Fibroblast of lung (primary cell): ENCODE data around the gene ICA1L. TPM values are rescaled to one million over a fixed set of nuclear protein-coding genes. Genes with fewer than 3 reads are reported as not detected.
"Not testable (repeated sequence)": the region's sequence is repeated elsewhere in the genome, so short reads cannot be mapped to it uniquely, and the experiment has no call there.

ENCODE experiments used
- DNase-seq, 2 donors: peaks; one replicate each; pipeline versions ENCODE4 v3.0.0 to v3.0.0-alpha.2; 2010; ENCODE audit warnings: low read depth in 2 of 2
- H2AFZ ChIP-seq: 2 replicates; pipeline ENCODE4 v1.5.1; 2012; ENCODE audit warnings: low read length, control low read depth, inconsistent platforms
- H3K27ac ChIP-seq: 2 replicates; pipeline ENCODE4 v1.5.1; 2011; ENCODE audit warnings: low read length, control low read depth; ENCODE audit not compliant: insufficient read depth
- H3K27me3 ChIP-seq: 2 replicates; pipeline ENCODE4 v1.5.1; 2011; ENCODE audit warnings: mild to moderate bottlenecking, low read length; ENCODE audit not compliant: control insufficient read depth, insufficient read depth
- H3K36me3 ChIP-seq: 2 replicates; pipeline ENCODE4 v1.5.1; 2011; ENCODE audit warnings: low read length; ENCODE audit not compliant: control insufficient read depth, insufficient read depth
- H3K4me1 ChIP-seq: 2 replicates; pipeline ENCODE4 v1.5.1; 2011; ENCODE audit warnings: low read length; ENCODE audit not compliant: control insufficient read depth, insufficient read depth; ENCODE audit errors: extremely low read depth
- H3K4me2 ChIP-seq: 2 replicates; pipeline ENCODE4 v1.5.1; 2011; ENCODE audit warnings: low read length, control low read depth; ENCODE audit not compliant: insufficient read depth; ENCODE audit errors: extremely low read depth
- H3K4me3 ChIP-seq, 4 experiments: fragments of 200-600 bp in 1 of 4; sonication (generic) in 1 of 4; replicated peaks in 1 of 4; 2 replicates each; pipeline ENCODE4 v1.5.1; 2011 to 2016; ENCODE audit warnings: low read length in 4 of 4, low read depth in 3 of 4, mild to moderate bottlenecking in 3 of 4, control low read depth in 2 of 4, inconsistent platforms in 1 of 4, mixed read lengths in 1 of 4; ENCODE audit not compliant: insufficient read depth in 1 of 4; ENCODE audit errors: control extremely low read depth in 1 of 4
- H3K79me2 ChIP-seq: 2 replicates; pipeline ENCODE4 v1.5.1; 2012; ENCODE audit warnings: mild to moderate bottlenecking, low read length, inconsistent platforms; ENCODE audit not compliant: control insufficient read depth, insufficient read depth
- H3K9ac ChIP-seq: 2 replicates; pipeline ENCODE4 v1.5.1; 2011; ENCODE audit warnings: mild to moderate bottlenecking, low read length, control low read depth; ENCODE audit not compliant: insufficient read depth
- H3K9me3 ChIP-seq: 2 replicates; pipeline ENCODE4 v1.5.1; 2012; ENCODE audit warnings: low read depth, low read length; ENCODE audit not compliant: control insufficient read depth, insufficient read depth
- H4K20me1 ChIP-seq: 2 replicates; pipeline ENCODE4 v1.5.1; 2011; ENCODE audit warnings: low read length; ENCODE audit not compliant: control insufficient read depth, insufficient read depth; ENCODE audit errors: extremely low read depth
- EZH2 ChIP-seq: IDR thresholded peaks from 2 replicates; pipeline ENCODE4 v1.5.1; 2012; ENCODE audit warnings: low read length, control low read depth, mild to moderate bottlenecking; ENCODE audit errors: missing control alignments
- polyA plus RNA-seq, 2 donors: library from polyadenylated mRNA; depleted of rRNA in 1 of 2; stranded (reverse) in 1 of 2; unstranded in 1 of 2; fragments of >200 nt; gene quantifications; 2 replicates each; pipeline ENCODE4 v1.2.1, GENCODE V29; 2011 to 2012; ENCODE audit warnings: missing spikeins in 1 of 2
- total RNA-seq: library from RNA; depleted of rRNA; stranded (reverse); fragments of >200 nt; gene quantifications from 2 replicates; pipeline ENCODE4 v1.2.1, GENCODE V29; 2014
- TF ChIP-seq, protein P1 (sequence below), 2 donors: IDR thresholded peaks in 1 of 2; conservative IDR thresholded peaks in 1 of 2; 1 replicate in 1 of 2; 2 replicates in 1 of 2; pipeline ENCODE4 v1.5.1; 2011 to 2012; ENCODE audit warnings: low read length in 2 of 2, control low read depth in 1 of 2, inconsistent platforms in 1 of 2, low read depth in 1 of 2, mild to moderate bottlenecking in 1 of 2

ICA1L gene
- total and polyA plus RNA-seq, 2 donors (not counting 1 experiment from before 2014, with no cell fraction given) = 3.1 to 4.6 TPM

DNA sequence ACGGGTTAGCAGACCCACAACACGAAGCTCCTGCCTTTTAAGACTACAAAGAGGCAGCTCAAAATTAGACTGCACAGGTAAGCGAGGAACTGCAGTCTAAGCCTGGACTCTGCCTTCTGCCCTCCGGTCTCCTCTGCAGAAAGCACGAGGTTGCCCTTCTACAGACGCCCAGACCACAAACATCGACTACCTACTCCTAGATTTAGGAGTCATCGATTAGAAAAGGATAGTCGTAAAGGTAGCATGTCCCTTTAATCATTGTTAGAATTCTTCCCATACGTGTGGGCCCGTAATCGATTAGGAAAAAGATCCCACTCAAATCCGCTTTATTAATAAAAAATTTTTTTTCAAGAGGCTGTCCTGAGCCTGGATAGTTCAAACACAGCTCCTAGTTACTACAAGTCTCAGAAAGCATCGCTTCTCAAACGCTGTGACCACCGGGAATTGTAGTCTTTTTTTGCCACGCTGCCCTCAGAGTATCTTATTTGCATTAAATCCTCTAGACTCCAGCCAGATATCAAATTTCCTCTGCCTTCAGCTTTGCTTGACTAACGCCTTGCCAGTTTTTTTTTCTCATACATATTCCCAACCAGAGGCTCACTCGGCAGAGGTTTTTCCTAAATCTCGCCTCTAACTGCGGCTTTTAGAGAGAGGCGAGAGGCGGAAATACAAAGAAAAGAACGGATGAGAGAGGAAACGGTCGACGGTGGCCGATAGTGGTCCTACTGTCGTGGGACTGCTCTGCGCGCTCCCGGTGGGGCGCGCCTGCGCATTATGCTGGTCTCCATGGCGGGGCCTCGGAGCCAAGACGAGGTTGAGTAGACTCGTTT is 40.2 kb upstream of the ICA1L start, which contains the start of the genes CARF and WDR12:
Gene CARF (plus strand): TSS at position 764 of the 830 bp plus-strand sequence. CDS start 29,628 bp downstream, outside the sequence.
Gene WDR12 (minus strand): TSS at position 162 of the 830 bp plus-strand sequence. CDS start 197 bp downstream, outside the sequence.
- peak; percentile 95 to 96 for DNase-seq
- no peaks in the 10 kb centered on the region for H4K20me1 ChIP-seq
- H3K36me3 ChIP-seq = no peaks in the 10 kb centered on the region
- peak within 1 kb of the TSS; percentile 68 for H3K9ac ChIP-seq
- H3K4me2 ChIP-seq = peak within 1 kb of the TSS; percentile 91
- TF ChIP-seq, protein P1, sequence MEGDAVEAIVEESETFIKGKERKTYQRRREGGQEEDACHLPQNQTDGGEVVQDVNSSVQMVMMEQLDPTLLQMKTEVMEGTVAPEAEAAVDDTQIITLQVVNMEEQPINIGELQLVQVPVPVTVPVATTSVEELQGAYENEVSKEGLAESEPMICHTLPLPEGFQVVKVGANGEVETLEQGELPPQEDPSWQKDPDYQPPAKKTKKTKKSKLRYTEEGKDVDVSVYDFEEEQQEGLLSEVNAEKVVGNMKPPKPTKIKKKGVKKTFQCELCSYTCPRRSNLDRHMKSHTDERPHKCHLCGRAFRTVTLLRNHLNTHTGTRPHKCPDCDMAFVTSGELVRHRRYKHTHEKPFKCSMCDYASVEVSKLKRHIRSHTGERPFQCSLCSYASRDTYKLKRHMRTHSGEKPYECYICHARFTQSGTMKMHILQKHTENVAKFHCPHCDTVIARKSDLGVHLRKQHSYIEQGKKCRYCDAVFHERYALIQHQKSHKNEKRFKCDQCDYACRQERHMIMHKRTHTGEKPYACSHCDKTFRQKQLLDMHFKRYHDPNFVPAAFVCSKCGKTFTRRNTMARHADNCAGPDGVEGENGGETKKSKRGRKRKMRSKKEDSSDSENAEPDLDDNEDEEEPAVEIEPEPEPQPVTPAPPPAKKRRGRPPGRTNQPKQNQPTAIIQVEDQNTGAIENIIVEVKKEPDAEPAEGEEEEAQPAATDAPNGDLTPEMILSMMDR (conservative IDR thresholded peaks at IDR 0.05 in 1 of 2, IDR thresholded peaks at IDR 0.05 in 1 of 2; ENCODE audit: low read depth in 1 of 2, low read length in 2 of 2) = no peak
- TF ChIP-seq EZH2 = no peak
- H3K9me3 ChIP-seq = no peaks in the 10 kb centered on the region
- peak within 1 kb of the TSS; percentile 85 to 99 (median 94) for H3K4me3 ChIP-seq
- peak within 1 kb of the TSS; percentile 99 for H2AFZ ChIP-seq
- H3K27ac ChIP-seq = peak within 1 kb of the TSS; percentile 81
- H3K79me2 ChIP-seq = peaks cover 33% of the 10 kb centered on the region
- no peaks in the 10 kb centered on the region for H3K27me3 ChIP-seq
- no peaks in the 10 kb centered on the region for H3K4me1 ChIP-seq

DNA sequence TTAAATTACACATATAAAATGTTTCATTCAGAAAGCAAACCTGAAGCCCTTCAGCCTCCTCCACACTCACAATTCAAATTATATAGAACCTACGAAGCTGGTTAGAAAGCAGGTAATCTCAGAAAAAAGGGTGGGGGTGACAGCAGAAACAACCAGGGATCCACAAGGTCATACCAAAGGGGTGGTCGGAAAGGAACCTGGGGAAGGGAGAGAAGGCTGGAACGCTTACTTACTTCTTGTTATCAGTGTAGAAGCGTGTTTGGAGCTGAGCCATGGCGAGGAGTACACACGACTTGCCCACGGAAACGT is 39.6 kb upstream of the ICA1L start:
- TF ChIP-seq EZH2 = no peak
- TF ChIP-seq, protein P1 (conservative IDR thresholded peaks at IDR 0.05 in 1 of 2, IDR thresholded peaks at IDR 0.05 in 1 of 2; ENCODE audit: low read depth in 1 of 2, low read length in 2 of 2) = no peak
- H3K36me3 ChIP-seq = no peaks in the 10 kb centered on the region
- peak overlapping the region; percentile 91 for H3K4me2 ChIP-seq
- H3K9ac ChIP-seq = peak overlapping the region; percentile 68
- H2AFZ ChIP-seq = peak overlapping the region; percentile 99
- H4K20me1 ChIP-seq = no peaks in the 10 kb centered on the region
- peaks cover 33% of the 10 kb centered on the region for H3K79me2 ChIP-seq
- H3K27ac ChIP-seq = peak overlapping the region; percentile 81
- no peaks in the 10 kb centered on the region for H3K9me3 ChIP-seq
- no peak for DNase-seq
- H3K27me3 ChIP-seq = no peaks in the 10 kb centered on the region
- no peaks in the 10 kb centered on the region for H3K4me1 ChIP-seq
- peak overlapping the region; percentile 85 to 99 (median 94) for H3K4me3 ChIP-seq

DNA sequence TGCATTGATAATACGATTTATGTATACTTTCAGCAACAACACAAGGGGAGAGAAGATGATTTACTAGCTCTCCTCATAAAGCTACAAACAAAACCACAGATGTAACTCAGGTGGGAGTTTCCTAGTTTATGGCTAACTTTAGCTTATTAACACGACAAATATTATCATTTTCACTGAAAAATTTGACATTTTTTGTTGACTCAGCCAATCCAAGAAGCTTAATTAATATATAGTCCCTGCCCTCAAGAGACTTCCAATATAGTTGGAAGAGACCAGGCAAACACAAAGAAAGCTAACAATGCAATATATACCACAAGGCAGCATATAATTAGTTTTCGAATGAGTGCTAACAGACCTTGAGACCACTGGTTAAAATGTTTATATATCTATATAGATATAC is 39.1 kb upstream of the ICA1L start:
- no peaks in the 10 kb centered on the region for H3K9me3 ChIP-seq
- no peak overlapping the region for H3K27ac ChIP-seq
- H3K4me1 ChIP-seq = no peaks in the 10 kb centered on the region
- TF ChIP-seq, protein P1 (conservative IDR thresholded peaks at IDR 0.05 in 1 of 2, IDR thresholded peaks at IDR 0.05 in 1 of 2; ENCODE audit: low read depth in 1 of 2, low read length in 2 of 2) = no peak
- TF ChIP-seq EZH2 = no peak
- H2AFZ ChIP-seq = no peak overlapping the region
- H3K36me3 ChIP-seq = no peaks in the 10 kb centered on the region
- H3K4me3 ChIP-seq = peak overlapping the region; percentile 85 to 99 (median 94)
- H3K9ac ChIP-seq = no peak overlapping the region
- peaks cover 33% of the 10 kb centered on the region for H3K79me2 ChIP-seq
- H3K27me3 ChIP-seq = no peaks in the 10 kb centered on the region
- H4K20me1 ChIP-seq = no peaks in the 10 kb centered on the region
- H3K4me2 ChIP-seq = peak overlapping the region; percentile 91
- DNase-seq = no peak

DNA sequence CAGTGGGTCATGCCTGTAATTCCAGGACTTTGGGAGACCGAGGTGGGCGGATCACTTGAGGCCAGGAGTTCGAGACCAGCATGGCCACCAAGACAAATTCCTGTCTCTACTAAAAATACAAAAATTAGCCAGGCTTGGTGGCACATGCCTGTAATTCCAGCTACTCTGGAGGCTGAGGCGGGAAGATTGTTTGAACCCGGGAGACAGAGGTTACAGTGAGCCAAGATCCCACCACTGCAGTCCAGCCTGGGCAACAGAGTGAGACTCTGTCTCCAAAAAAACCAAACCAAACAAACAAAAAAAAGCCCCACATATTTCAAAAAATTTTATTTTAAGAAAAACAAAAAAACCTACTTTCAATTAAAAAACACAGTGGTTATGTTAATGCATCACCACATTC is 38.7 kb upstream of the ICA1L start:
- H3K9ac ChIP-seq, H3K27me3 ChIP-seq, H2AFZ ChIP-seq, H3K9me3 ChIP-seq, H3K4me1 ChIP-seq, DNase-seq, H3K27ac ChIP-seq, H3K36me3 ChIP-seq, H4K20me1 ChIP-seq: not testable (repeated sequence)
- peak overlapping the region in 3 of 4 experiments; percentile 85 to 99 (median 94) for H3K4me3 ChIP-seq
- H3K79me2 ChIP-seq = peaks cover 33% of the 10 kb centered on the region
- peak overlapping the region; percentile 91 for H3K4me2 ChIP-seq
